DND-41 (cell line): ENCODE measurements around the gene HSPA1A.

Experiments used
- ATAC-seq: fragments of 200-7000 bp; cut with Tn5 transposase; 3 replicates; pipeline ENCODE4 v1.9.1; 2021; ENCODE audit warnings: low read depth; ENCODE audit not compliant: insufficient read depth
- DNase-seq: peaks from one replicate; pipeline ENCODE4 v3.0.0-alpha.2; 2020
- H2AFZ ChIP-seq: 2 replicates; pipeline ENCODE4 v1.6.0; 2012; ENCODE audit warnings: low read depth, low read length
- H3K27ac ChIP-seq: 2 replicates; pipeline ENCODE4 v1.5.1; 2012; ENCODE audit warnings: low read length, inconsistent platforms
- H3K27me3 ChIP-seq: fragments of 200-600 bp; sonication (generic); 2 replicates; pipeline ENCODE4 v1.6.0; 2012; ENCODE audit warnings: low read length, mild to moderate bottlenecking, inconsistent platforms; ENCODE audit not compliant: insufficient read depth, poor library complexity
- H3K36me3 ChIP-seq: 2 replicates; pipeline ENCODE4 v1.5.1; 2012; ENCODE audit warnings: low read length, inconsistent platforms; ENCODE audit not compliant: insufficient read depth
- H3K4me1 ChIP-seq: 2 replicates; pipeline ENCODE4 v1.5.1; 2012; ENCODE audit warnings: mild to moderate bottlenecking, low read length; ENCODE audit not compliant: insufficient read depth
- H3K4me2 ChIP-seq: 2 replicates; pipeline ENCODE4 v1.6.0; 2012; ENCODE audit warnings: mild to moderate bottlenecking, moderate library complexity, low read length, inconsistent platforms; ENCODE audit not compliant: insufficient read depth
- H3K4me3 ChIP-seq, 2 experiments: fragments of 200-600 bp in 1 of 2; shearing (Covaris generic) in 1 of 2; 2 replicates each; pipeline ENCODE4 v1.5.1; 2012 to 2016; ENCODE audit warnings: inconsistent platforms in 2 of 2, low read length in 2 of 2, mild to moderate bottlenecking in 2 of 2, low read depth in 1 of 2, moderate library complexity in 1 of 2
- H3K79me2 ChIP-seq: 2 replicates; pipeline ENCODE4 v1.6.0; 2012; ENCODE audit warnings: low read length, inconsistent platforms; ENCODE audit not compliant: insufficient read depth
- H3K9ac ChIP-seq: 2 replicates; pipeline ENCODE4 v1.6.0; 2012; ENCODE audit warnings: low read depth, mild to moderate bottlenecking, inconsistent platforms, low read length, moderate library complexity
- H3K9me3 ChIP-seq: 2 replicates; pipeline ENCODE4 v1.5.1; 2012; ENCODE audit warnings: low read length, moderate library complexity, mild to moderate bottlenecking, inconsistent platforms; ENCODE audit not compliant: insufficient read depth, severe bottlenecking
- H4K20me1 ChIP-seq: 2 replicates; pipeline ENCODE4 v1.6.0; 2012; ENCODE audit warnings: low read length; ENCODE audit not compliant: insufficient read depth
- CTCF ChIP-seq: IDR thresholded peaks from 2 replicates; pipeline ENCODE4 v1.5.1; 2012; ENCODE audit warnings: borderline replicate concordance, low read length, moderate library complexity, mild to moderate bottlenecking; ENCODE audit not compliant: poor library complexity, severe bottlenecking; ENCODE audit errors: extremely low read depth
- EZH2 ChIP-seq: IDR thresholded peaks from 3 replicates; pipeline ENCODE4 v1.6.1; 2012; ENCODE audit warnings: borderline replicate concordance, low read depth, mild to moderate bottlenecking, moderate library complexity, low read length, inconsistent platforms; ENCODE audit not compliant: severe bottlenecking

HSPA1A gene

GRCh38 chr6:31829633-31830283 is 14.4 kb downstream of the HSPA1A start:
- ATAC-seq (no peak), DNase-seq (no peak)
- peak overlapping the region; percentile 69 for H3K9ac ChIP-seq
- H3K27me3 ChIP-seq = no peaks in the 10 kb centered on the region
- H3K4me2 ChIP-seq = peak overlapping the region; percentile 72
- H3K79me2 ChIP-seq = peaks cover 47% of the 10 kb centered on the region
- H3K4me1 ChIP-seq = peaks cover 54% of the 10 kb centered on the region
- no peaks in the 10 kb centered on the region; the same call in 1 of the 2 replicates for H4K20me1 ChIP-seq
- no peaks in the 10 kb centered on the region; the same call in 1 of the 2 replicates for H3K36me3 ChIP-seq
- 0 out of 2 replicates have a peak overlapping the region, but pooled peaks have one; percentile 65 for H2AFZ ChIP-seq
- no peaks in the 10 kb centered on the region for H3K9me3 ChIP-seq
- peak overlapping the region; percentile 87 for H3K27ac ChIP-seq
- H3K4me3 ChIP-seq = peak overlapping the region; percentile 62 to 73; a peak in 3 of 4 replicates
- TF ChIP-seq EZH2 (no peak), CTCF (peak; percentile 65)

GRCh38 chr6:31830886-31831335 is 15.6 kb downstream of the HSPA1A start:
- Histone ChIP-seq H3K36me3 (peaks cover 7% of the 10 kb centered on the region), H3K4me3 (peak overlapping the region; percentile 62 to 73; a peak in 3 of 4 replicates), H3K9ac (peak overlapping the region; percentile 69), H3K9me3 (no peaks in the 10 kb centered on the region), H3K27ac (peak overlapping the region; percentile 87), H3K4me1 (peaks cover 48% of the 10 kb centered on the region), H4K20me1 (peaks cover 4% of the 10 kb centered on the region; the same call in 1 of the 2 replicates), H2AFZ (no peak overlapping the region; the same call in 1 of the 2 replicates), H3K4me2 (peak overlapping the region; percentile 72), H3K79me2 (peaks cover 59% of the 10 kb centered on the region), H3K27me3 (no peaks in the 10 kb centered on the region)
- TF ChIP-seq EZH2 = no peak
- ATAC-seq = no peak
- DNase-seq = no peak

GRCh38 chr6:31831350-31832215 is 16.2 kb downstream of the HSPA1A start:
- Histone ChIP-seq H3K4me2 (peak overlapping the region; percentile 72), H3K27me3 (no peaks in the 10 kb centered on the region), H3K4me1 (peaks cover 48% of the 10 kb centered on the region), H3K79me2 (peaks cover 65% of the 10 kb centered on the region), H3K27ac (peak overlapping the region; percentile 87), H2AFZ (no peak overlapping the region), H3K4me3 (peak overlapping the region; percentile 62 to 73; a peak in 3 of 4 replicates), H3K9ac (peak overlapping the region; percentile 69), H3K9me3 (no peaks in the 10 kb centered on the region), H3K36me3 (peaks cover 14% of the 10 kb centered on the region), H4K20me1 (peaks cover 11% of the 10 kb centered on the region)
- no peak for TF ChIP-seq CTCF
- no peak for TF ChIP-seq EZH2
- DNase-seq (no peak), ATAC-seq (no peak)
